ENCODE data around the gene ZNF831. TPM values are rescaled to one million over a fixed set of nuclear protein-coding genes. Genes with fewer than 3 reads are reported as not detected.

The ZNF831 gene
- total RNA-seq, 1 donor from 2014 or later = 0.17 TPM

Other genes starting within 250 kb of the ZNF831 start
- gene NELFCD, start 182.6 kb upstream of the ZNF831 start, total RNA-seq = 35.6 TPM
- 129 TPM for gene CTSZ, start 156.6 kb upstream of the ZNF831 start, total RNA-seq
- gene TUBB1, start 144.4 kb upstream of the ZNF831 start, total RNA-seq = 0.30 TPM
- gene ATP5F1E, start 131.5 kb upstream of the ZNF831 start, total RNA-seq = 128 TPM
- gene PRELID3B, start 121.0 kb upstream of the ZNF831 start, total RNA-seq = 50.1 TPM
- not detected for gene EDN3, start 136.8 kb downstream of the ZNF831 start, total RNA-seq

All from left ventricle myocardium superior (tissue), 1 donor.